GM19193 (cell line): Measurements from ENCODE around the gene HDAC10.
A peak's percentile ranks its signal among the peaks of the same experiment; 100 is the strongest.

Source experiments
- POLR2A ChIP-seq: IDR thresholded peaks from 4 replicates; pipeline ENCODE4 v1.6.1; 2011; ENCODE audit not compliant: insufficient read depth, insufficient read length; ENCODE audit errors: extremely low read depth

Gene HDAC10

DNA sequence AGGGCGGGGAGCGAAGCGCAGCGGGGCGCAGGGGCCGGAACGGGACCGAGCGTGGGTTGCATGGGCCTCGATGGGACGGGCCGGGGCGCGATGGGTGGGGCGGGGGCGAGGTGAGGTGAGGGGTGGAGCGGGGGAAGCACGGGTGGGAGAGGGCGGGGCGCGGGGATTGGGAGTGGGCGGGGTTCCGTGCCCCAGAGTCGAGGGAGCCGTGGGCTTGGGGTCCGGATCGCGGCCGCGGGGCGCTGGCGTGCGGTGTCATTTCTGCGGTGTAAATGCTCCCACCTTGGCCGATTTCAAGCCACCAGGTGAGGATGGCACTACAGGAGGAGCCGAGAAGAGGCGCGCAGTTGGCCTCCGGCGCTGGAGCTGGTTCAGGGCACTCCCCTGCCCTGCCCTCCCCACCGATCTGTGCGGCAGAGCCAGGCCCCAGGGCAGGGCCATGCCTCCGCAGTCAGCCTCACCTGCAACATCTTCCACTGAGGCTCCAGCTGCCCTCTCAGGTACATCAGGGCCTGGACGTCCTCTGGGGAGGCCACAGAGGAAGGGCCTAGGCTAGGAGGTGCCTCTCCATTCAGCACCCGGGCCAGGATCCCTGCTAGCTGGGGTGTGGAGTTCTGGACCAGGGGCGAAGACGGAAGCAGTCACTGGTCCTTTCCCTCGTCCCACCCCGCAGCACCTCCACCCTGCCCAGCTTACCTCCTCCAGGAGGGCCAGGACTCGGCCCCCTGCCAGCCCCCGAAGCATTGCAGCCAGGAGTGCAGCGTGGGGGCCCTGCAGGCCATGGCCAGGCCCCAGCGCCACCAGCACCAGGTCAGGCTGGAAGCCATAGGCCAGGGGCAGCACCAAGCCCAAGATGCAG, 5.6 kb downstream of the HDAC10 start:
- no peak for TF ChIP-seq POLR2A

DNA sequence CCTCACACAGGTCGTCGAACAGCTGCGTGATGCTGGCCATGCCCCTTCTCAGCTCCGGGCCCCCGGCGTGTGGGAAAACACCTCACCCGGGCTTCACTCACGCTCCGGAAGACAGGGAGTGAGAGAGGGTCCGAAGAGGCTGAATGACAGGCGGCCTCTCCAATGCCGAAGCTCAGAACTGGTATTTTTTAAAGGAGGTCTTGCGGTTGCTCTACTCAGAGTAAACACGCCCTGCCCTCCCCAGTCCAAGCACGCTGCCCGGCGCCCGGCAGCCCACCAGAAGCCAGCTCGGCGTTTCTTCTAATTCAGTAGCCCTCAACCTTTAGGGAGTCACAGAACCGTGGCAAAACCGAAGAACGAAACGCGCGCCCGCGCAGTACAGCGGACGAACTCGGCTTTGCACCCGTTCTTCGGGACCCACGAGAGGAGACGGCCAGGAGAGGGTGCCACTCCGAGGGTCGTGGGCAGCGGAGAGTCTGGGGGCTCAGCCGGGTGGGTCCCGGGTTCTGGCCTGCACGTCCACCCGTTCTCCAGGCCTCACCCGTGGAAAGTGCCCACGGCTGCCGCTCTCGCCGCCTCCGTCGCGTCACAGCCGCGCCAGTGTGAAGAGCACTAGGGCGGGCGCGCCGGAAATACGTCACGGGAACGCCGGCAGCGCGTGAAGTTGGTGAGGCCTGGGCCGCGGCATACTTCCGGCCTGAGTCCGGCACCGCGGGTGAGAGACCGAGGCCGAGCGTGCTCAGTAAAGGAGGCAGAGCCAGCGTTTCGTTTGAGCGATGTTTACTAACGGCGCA, 6.4 kb downstream of the HDAC10 start, which contains the start of gene TUBGCP6:
TUBGCP6 (minus strand) TSS at position 604 of the 794 bp plus-strand sequence; CDS start at position 40, 564 bp downstream.
- TF ChIP-seq POLR2A: peak; percentile 92

DNA sequence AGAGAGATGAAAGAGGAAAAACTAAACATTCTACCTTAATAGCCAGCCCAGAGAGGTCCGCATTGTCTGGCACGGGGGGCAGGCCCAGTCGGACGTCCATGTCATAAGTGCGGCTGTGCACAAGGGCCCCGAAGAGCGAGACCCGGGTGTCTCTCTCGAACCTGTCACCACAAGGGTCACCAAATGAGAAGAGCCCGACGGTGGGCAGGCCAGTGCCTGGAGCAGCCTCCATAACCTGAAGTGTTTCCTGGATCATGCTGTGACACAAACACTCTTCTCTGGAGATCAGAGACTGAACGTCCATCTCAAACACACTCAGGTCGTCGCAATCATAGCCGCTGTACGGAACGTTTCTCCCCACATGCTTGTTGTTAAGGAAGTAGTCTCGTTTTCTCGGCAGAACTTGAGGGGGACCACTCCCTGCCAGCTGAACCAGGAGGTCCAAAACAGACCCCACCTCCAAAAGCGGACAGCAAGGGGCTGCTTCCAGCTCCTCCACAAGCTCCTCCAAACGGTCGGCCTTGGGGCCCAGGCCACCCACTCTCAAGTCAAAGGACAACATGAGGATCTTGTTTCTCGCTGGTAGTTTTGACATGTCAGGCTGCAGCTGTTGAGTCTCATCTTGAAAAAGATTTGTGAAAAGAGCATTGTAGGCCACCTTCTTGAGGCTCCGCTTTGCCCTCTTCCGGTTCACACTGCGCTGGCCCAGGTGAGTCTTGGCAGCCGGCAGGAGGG, 7.2 kb downstream of the HDAC10 start:
- TF ChIP-seq POLR2A: no peak

DNA sequence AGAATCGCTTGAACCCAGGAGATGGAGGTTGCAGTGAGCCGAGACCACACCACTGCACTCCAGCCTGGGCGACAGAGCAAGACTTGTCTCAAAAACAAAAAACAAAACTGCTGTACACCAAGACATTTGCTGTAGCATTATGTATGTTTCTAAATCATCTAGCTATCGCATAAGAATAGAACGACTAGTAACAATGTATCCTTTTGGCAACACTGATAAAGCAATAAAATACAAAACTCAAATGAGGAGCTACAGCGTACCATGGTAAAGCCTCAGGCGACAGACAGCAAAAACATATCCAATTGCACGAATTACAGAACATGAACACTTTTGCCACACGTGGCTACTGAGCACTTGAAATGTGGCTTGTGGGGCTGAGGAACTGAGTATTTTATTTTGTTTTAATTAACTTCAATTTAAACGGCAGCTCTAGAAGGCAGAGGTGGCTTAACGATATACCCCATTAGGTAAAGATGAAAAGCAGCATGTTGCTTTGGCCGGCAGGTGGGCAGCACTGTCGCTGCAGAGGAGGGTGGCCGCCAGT, 8.6 kb downstream of the HDAC10 start:
- no peak for TF ChIP-seq POLR2A

DNA sequence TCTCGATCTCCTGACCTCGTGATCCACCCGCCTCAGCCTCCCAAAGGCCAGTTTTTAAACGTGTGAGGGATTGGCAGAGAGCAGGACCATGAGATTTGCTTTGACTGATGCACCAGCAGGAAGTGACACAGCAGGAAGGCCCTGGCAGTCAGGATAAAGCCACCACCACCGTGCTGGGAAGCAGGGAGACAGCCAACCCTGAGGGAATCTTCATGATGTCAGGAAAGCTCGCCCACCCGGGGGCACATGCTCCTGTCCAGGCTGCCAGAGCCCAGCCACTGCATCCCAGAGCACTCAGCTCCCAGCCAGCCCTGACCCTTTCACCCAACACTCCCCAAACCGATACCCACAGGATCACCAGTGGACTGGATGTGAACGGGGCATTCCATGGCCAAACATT, 12.3 kb downstream of the HDAC10 start:
- no peak for TF ChIP-seq POLR2A

DNA sequence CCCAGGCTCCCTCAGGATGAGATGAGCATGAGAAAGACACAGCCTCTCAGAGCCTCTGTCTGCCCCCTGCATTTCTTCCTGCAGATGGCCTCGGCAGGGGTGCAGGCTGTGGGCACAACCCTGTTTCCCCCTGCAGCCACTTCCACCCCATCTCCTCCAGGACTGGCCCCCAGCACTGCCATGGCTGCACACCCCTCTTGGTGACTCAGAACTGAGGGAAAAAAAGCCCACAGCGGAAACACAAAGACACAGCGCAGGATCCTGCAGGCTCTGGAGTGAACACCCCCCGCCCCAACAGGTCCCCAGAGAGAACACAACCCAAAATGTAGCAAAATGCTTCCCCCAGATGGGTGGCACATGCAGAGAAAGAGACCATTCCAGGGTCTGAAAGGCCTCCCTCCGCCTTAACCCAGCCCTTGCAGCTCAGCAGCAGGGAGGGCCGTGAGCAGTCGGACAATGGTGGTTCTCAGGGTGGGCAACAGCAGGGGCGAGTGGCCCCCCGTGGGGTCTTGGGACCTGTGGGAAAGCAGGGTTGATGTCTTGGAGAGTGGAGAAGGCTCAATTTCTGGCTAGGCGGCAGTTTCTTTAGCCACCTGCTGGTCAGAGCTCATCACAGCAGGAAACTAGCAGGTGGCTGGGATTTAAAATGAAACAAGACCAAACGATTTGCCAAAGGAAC, 14.2 kb downstream of the HDAC10 start:
- TF ChIP-seq POLR2A: no peak

DNA sequence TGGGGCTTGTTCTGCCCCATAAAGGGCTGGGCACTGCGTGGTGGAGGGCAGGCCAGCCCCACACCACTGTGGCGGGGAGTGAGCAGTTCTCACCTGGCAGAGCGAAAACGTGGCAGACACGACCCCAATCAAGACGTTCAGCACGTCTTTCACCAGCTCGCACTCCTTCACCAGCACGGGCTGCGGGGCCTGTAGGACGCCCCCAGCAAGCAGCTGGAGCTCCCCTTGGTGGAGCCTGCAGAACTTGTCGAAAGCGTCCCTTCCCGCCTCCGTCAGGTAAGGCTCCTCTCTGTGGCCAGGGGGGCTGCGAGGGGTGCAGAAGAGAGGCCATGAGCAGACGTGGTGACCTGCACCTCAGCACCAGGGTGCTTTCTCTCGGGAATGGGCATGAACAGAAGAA, 17.8 kb downstream of the HDAC10 start:
- no peak for TF ChIP-seq POLR2A

DNA sequence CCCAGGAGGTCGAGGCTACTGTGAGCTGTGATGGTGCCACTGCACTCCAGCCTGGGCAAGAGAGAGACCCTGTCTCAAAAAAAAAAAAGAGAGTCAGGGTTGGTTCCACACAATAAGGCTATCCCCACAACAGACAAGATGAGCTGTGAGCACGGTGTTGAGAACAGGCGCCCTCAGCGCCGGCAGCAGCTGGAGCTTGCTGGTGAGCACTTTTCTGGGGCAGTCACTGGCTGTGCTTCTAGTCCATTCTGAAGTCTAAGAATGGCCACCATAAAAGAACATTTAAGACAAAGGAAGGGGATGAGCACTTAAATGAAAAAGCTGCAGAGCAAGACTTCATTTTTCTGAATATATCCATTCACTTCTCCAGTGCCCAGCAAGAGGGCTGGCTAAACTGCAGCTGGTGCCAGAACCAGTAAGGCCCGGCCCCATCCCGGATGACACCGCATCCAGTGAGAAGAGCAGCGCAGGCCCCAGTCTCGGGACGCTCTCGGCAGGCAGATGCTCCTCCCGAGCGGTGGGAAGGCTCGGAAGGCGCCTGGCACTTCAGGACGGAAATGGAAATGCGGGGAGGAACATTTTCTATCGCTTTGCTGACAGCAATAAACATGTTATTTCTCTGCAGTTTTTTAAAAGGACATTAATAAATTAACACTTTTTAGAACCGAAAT, 18.4 kb downstream of the HDAC10 start:
- no peak for TF ChIP-seq POLR2A

DNA sequence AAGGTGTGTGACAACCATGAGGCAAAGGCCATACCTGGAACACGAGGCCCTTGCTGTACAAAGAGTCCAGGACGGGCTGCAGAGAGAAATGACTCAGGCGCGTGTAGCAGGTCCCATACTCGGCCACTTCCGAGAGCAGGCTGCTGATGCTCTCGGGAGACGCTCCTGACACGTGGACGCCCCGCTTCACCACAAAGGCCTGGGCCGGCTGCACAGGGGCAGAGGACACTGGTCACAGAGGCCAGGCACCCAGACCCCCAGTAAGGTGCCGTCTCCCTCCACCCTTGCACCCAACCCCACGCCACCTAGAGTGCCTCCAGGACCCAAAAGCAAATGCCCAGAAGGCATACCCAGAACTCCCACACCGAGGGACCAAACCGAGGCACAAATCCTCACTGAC, 21.7 kb downstream of the HDAC10 start:
- TF ChIP-seq POLR2A: no peak

DNA sequence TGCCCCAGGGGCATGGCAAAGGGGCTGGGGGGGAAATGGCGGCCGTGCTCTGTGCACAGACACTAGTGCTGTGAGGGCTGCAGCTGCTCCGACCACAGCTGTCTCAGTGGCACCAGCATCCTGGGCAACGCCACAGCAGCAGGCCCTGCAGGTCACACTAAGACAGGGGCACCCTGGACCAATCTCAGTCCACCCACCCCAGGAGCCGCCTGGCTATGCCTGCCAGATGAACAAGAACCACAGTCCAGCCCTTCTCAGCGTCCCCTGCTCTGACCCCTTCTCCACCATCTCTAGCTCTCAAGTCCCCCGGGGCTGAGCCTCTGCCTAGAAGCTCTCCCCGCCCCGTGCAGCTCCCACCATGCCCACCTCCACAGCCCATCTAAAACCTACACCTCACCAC, 22.7 kb downstream of the HDAC10 start:
- no peak for TF ChIP-seq POLR2A

DNA sequence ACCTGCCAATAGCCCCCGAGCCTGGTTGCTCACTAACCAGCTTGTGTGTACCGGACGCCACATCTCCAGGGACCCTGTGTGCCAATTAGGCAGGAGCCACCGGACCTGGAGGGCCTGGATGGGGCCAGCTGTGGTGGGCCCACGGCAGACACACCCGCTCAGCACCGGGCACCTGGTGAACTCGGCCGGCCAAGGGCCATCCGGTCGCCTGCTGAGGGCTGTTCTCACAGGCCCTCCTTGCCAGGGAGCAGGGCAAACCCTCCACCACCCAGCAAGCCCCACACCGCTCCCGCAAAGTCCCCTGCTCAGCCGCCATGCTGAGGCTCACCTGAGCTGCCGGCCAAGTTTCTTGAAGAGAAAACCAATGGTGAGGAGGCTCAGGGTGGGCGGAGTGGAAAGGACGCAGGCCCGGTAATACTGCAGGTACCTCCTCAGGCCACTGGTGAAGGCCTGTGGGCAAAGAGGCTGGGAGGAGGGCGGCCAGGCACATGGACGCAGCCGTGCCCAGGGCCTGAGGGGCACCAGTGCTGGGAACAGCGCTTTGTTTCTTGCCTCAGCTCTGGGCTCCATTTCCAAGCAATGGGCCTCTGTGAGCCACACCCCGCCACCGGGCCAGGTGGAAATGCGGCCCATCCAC, 23.4 kb downstream of the HDAC10 start:
- TF ChIP-seq POLR2A: no peak

DNA sequence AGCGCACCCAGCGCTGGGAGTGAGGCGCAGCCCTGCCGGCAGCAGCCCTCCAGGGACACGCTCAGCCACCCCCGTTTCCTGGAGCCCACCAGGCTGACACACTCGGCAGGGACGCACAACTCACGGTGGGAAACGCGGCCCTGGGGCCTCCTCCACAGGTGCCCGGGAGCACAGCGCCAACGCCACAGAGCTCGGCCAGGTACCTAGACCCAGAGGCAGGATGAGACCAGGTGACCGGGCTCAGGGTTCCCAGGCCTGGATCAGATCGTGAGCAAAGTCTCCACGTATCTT, 24.2 kb downstream of the HDAC10 start:
- no peak for TF ChIP-seq POLR2A

DNA sequence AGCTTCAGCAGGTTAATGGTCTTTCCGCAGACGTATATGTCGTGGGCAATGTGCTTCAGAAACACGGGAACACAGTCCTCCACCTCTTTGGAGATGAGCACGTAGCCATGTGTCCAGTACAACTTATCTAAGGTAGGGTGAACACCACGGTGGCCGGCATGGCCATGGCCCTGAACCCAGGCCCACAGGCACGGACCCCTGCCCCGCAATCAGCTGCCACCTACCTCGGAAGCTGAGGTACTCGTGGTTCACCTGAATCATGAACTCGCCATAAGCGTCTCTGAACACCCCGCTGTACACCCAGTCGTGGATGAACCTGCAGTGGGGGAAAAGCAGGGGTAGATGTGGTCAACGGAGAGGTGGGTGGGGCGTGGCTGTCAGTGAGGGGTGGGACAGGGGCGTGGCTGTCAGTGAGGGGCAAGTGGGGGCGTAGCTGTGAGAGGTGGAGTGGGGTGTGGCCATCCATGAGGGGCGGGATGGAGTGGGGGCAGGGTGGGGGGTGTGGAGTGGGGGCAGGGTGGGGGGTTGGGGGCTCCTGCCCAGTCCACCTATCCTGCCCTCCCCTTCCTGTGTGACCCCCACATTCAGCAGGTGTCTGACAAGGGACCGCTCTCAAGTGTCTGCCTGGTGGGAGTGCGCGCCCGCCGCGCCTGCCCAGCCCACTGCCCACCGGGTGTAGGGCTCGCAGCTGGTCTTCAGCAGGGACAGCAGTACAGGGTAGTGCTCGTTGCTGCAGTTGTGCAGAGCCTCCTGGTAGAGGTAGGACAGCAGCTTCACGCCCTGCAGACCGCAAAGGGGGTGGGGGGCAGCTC, 24.8 kb downstream of the HDAC10 start:
- no peak for TF ChIP-seq POLR2A

DNA sequence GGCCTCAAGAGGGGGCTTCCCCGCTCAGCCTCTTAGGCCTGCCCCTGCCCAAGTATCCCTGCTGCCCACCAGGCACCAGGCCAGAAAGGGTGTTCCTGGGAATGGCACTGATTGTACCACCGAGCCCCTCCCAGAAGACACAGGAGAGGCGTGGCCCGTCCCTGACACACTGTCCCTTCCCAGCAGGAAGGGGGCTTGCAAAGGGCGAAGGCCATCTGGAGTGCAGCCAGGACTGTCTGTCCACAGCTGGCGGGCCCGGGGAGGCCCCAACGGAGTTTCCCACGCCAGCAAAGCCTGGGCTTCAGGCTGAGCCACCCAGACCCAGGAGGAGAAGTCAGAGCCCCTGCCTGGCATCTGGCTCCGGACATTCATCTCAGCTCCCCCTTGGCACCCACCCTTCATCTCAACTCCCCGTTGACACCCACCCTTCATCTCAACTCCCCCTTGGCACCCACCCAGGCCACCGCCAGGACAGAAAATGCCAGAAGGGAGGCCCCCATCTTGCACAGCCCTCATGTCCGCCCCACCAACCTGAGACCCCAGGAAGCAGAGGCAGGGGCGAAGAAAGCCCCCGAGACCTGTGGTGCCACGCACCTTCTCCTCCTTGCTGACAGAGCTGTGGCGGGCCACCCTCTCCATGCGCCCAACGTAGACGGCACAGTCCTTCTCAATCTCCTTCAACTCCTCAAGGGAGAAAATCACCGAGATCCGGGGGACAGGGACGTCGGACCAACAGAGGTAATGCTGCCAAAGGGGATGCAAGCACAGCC, 25.7 kb downstream of the HDAC10 start:
- TF ChIP-seq POLR2A: no peak
